Activated CD8-positive, alpha-beta memory T cell treated with anti-CD3 and anti-CD28 coated beads for 36 hours (primary cell): Measurements from ENCODE around the gene PTPRN2. TPM values are rescaled to one million over a fixed set of nuclear protein-coding genes. Genes with fewer than 3 reads are reported as not detected.
"Not testable (repeated sequence)": the region's sequence is repeated elsewhere in the genome, so short reads cannot be mapped to it uniquely, and the experiment has no call there.

Experiments
- CTCF ChIA-PET: fragments of 350-600 bp; sonication (Branson Sonifier 250); formaldehyde crosslinking; loops from one replicate; lab custom pipeline; 2021; ENCODE audit warnings: antibody characterized with exemption; lab: Charles Lee
- POLR2A ChIA-PET: fragments of 350-600 bp; sonication (Branson Sonifier 250); formaldehyde crosslinking; loops from one replicate; lab custom pipeline; 2021; ENCODE audit warnings: antibody characterized with exemption; lab: Charles Lee
- total RNA-seq, 2 experiments: library from RNA; stranded (reverse); gene quantifications; one replicate each; pipeline ENCODE4 v1.2.3, GENCODE V29; 2021

PTPRN2 gene
- total RNA-seq, 2 experiments from 2014 or later = 0.36 to 0.44 TPM

DNA sequence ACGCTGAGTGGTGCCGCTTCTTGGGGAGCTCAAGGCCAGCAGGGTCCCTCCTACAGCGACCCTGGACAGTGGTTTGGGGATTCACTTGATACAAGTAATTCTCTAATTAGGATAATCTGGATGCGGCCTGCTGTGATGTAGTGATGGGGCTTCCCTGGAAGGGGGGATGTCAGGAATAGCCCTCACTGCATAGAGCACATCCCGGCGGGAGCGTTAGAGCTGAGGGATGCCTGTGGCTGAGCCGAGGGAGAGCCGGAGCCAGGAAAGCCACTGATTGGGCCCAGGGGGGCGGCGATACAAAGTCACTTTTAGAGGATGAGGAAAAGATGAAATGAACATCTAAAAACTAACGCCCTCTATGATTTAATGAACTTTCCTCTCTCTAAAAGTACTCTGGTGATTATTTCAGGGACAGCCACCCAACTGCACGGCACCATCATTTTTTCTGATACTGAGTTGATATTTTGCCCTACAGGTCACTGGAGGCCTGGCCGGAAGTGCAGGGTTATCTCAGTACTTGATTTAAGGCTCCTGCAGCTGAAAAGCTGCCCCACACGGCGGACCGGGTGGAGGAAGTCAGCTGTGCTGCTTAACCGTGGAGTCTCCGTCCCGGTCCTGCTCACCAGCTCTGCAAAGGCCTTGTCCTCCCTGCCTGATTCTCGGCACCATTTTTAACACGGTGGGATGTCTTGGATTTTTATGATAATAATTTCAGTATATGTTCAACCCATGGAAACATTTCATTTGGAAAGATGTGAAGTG is 732.0 kb downstream of the PTPRN2 start:
- ChIA-PET POLR2A (no interaction called here), CTCF (interaction anchor here (1.0 kb wide), 1 partner anchor 20 kb away, joined by 4 read pairs; no protein-coding TSS in a partner anchor)

DNA sequence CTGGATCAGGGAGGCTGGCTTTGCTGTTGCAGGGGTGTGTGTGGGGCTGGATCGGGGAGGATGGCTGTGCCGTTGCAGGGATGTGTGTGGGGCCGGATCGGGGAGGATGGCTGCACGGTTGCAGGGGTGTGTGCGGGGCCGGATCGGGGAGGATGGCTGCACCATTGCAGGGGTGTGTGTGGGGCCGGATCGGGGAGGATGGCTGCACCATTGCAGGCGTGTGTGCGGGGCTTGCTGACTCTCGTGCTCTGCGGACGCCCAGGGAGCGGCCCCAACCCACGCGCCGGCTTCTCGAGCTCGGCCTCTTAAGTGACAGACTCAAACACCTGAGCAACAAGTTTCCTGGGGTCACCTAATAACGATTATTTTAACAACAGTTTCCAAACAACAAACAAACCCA is 732.6 kb downstream of the PTPRN2 start:
- POLR2A ChIA-PET = no interaction called here
- CTCF ChIA-PET = no interaction called here

DNA sequence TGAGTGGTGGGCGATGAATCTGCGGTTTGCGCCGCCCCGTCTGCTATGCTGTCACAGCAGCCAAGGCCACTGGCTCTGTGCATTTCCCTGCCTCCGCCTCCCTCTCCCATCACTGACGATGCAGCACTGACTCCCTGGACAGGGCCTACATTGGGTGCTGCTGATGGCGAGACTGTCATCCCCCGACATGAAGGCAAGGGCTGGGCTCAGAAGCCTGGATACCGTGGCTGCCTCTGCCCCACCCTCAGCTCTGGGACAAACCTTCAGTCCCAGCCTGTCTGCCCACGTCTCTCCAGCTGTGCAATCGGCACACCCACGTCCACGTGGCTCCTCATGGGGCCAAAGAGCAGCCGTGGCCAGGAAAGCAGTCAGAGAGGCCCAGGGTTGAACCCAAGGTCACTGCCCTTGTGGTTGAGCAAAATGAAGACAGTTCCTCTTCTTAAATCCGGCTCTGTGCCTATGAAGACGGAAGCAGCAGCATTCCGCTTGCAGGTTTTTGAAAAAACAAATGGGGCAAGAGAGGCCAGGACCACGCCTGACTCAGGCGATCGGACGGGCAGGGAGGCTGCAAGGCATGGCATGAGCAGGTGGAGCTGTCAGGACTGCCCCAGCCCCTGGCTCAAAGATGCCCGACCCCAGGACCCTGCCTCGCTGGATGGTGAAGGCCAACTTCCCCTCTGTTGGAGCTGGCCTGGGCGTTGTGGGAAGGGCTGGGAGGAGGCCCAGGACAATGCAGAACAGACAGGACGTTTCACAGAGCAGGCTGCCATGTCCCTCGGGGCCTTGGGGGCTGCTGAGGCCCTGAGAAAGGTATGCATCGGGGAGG is 733.3 kb downstream of the PTPRN2 start:
- CTCF ChIA-PET = no interaction called here
- POLR2A ChIA-PET = no interaction called here

DNA sequence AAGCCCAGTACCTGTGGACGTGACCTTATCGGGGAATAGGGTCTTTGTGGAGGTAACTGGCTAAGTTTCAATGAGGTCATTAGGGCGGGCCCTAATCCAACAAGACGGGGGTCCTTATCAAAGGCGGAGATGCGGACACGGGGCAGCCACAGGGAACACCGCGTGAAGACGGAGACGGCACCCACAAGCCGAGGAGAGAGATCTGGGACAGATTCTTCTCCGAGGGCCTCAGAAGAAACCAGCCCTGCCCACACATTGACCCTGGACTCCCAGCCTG is 733.9 kb downstream of the PTPRN2 start:
- ChIA-PET POLR2A (no interaction called here), CTCF (no interaction called here)

DNA sequence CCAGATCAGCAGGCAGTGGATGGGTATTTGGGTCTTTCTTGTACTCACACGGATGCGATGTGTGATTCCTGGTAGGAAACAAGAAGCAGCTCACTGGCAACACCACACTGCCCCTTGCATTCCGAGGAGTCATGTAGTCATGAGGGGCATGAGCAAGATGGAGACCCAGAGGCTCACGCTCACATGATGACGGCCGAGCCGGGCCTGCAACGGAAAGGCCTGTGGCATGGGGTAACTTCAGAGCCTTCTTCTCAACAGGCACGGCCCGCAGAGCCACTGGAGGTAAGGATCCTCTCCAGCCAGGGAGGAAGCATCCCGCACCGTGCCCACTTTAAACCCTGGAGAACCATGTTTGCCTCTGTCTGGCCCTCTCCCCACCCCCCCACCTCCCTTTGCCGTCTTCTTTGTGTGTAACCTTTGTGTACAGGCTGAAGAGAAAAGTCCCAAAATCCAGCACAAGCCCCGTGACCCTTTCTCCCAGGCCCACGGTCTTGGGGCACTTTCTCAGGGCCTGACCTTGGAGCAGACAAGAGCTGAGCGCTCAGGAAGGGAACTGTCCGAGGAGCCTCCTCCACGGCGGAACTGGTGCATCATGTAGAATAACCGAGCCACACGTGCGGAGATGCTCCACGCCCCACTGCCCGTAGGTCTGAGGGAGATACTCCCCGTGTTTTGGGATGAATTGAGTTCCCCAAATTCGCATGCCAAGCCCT is 734.4 kb downstream of the PTPRN2 start:
- ChIA-PET POLR2A (no interaction called here), CTCF (no interaction called here)

DNA sequence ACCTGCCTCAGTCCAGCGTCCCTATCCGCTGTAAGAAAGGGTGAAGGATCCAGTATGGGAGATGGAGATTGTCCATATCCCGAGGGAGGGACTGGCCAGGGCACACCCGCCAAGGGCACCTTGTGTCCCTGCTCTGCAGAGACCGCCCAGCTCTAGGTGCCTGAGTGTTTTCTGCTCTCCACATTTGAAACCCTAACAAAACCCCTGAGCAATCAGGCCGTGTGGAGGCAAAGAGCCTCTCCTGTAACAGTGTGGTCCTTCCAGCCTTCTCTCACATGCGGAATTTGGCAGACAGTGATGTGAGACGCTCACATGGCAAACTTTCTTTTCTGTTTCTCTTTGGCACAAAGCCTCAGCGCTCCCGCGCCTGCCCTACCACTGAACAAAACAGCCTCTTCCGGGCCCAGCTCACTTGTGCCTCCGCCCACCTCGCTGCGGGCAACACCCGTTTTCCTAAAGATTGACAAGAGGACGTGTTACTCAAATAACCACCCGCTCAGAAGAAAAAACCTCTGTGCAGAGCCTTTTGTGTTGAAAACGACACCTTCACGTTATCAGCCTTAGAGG is 736.0 kb downstream of the PTPRN2 start:
- ChIA-PET CTCF (no interaction called here), POLR2A (no interaction called here)

DNA sequence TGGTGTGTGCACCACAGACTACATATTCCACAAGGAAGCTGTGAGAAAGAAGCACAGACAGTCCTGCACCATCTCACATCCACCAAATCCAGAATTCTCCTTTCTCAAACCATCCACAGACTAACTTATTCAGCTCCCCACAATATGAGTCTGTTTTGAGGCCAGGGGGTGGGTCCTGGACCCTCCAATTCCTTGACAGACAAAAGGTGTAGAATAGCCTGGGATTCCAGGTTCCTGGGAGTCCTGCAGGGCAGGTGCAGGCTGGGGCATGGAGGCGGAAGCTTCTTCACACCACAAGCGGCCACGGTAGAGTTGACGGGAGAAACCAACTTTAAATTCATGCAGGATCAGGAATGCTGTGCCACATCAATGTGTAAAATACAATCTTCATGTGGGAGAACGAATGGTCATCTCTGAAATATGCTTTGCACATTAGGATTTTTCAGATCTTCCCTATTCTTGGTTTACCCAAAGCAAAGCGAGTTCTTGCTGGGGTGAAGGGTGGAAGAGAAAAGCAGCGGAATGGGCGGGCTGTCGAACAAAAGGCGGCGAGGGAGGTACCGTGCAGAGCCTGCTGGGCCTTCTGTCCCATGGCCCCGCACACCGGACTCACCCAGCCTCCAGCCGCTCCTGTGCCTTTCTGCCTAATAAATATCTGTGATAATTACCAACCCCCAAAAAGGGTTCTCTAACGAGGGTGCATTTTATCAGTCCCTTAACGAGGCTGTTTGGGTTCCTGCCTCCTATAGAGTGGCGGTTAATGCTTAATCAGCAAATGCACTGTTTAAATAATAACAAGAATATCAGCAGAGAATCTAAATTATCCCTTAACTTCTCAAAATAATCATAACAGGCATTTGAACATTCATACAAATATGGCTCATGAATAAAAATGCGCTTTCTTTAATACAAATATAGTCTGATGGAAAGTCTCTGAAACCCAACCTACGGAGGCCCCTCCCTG is 736.9 kb downstream of the PTPRN2 start:
- CTCF ChIA-PET = no interaction called here

DNA sequence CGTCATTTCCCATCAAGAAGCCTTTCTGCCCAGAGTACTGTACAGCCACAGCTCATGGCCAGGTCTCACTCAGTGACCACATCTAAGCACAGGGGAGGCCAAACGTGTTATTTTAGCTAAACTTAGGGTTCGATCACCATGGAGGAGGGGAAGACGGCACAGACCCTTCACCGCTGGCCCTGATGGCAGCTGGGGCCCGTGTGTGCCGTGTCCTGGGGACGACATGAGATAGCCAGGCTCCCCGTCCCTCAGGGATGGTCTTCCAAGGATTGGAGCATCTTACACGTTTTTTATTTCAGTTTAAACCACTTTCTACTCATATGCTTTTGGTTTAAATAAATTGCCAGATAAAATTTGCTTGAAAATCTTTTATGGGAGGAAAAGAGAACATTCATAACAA is 737.9 kb downstream of the PTPRN2 start:
- ChIA-PET CTCF (interaction anchor here (0.6 kb wide), 1 partner anchor 96 kb away, joined by 6 read pairs; no protein-coding TSS in a partner anchor), POLR2A (no interaction called here)

More for the DNA sequence above, 736.9 kb downstream of the PTPRN2 start:
- POLR2A ChIA-PET = no interaction called here

DNA sequence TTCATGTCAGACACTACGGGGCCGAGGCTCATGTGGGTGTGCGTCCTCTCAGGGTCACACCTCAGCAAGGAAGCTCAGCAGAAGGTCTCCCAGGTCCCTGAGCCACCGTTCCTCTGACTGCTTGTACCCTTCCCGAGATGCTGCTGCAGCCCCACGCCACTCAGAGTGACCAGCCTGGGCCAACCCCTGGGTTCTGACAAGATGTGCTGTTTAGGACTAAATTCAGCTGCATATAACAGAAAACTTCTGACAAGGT is 738.4 kb downstream of the PTPRN2 start:
- POLR2A ChIA-PET = no interaction called here
- CTCF ChIA-PET = interaction anchor here (0.6 kb wide), 1 partner anchor 95 kb away, joined by 6 read pairs; no protein-coding TSS in a partner anchor

DNA sequence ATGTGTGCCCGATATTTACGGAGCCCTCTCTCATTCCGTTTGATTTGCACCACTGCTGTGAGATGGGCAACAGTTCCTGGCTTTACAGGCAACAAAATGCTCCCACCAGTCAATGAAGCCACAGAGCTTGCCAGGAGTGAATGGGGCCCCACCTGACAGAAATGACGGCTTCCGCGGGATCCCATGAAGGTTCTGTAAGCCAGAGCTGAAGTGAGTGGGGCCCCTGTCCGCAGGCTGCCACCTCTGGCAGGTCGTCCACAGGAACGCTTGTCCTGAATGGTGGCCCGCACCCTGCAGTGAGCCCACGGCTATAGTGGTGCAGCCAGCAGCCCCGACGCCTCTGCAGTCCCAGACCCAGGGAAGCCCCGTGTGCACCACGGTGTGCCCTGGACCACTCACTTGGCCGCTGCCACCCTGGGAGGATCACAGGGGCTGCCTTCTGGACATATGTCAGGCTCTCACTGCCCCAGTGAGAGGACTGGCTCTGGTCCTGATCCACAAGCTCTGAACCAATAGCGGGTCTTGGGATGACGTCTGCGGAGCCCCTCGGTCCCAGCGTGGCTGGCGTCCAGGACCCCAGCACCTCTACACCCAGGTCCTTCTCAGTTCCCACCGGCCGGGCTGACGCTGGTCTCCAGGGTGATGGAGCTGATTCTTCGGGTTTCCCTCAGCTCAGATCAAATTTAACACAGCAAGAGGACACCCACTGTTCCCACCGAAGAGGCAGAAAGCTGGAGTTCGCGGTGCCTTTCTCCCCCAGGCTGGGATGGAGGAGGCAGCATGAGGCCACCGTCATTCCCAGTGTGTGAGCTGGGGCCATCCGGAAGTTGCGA is 738.9 kb downstream of the PTPRN2 start:
- CTCF ChIA-PET = no interaction called here
- POLR2A ChIA-PET = no interaction called here

DNA sequence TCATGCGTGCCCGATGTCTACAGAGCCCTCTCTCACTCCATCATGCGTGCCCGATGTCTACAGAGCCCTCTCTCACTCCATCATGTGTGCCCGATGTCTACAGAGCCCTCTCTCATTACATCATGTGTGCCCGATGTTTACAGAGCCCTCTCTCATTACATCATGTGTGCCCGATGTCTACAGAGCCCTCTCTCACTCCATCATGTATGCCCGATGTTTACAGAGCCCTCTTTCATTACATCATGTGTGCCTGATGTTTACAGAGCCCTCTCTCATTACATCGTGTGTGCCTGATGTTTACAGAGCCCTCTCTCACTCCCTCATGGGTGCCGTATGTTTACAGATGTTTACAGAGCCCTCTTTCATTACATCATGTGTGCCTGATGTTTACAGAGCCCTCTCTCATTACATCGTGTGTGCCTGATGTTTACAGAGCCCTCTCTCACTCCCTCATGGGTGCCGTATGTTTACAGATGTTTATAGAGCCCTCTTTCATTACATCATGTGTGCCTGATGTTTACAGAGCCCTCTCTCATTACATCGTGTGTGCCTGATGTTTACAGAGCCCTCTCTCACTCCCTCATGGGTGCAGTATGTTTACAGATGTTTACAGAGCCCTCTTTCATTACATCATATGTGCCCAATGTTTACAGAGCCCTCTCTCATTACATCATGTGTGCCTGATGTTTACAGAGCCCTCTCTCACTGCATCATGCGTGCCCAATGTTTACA is 739.7 kb downstream of the PTPRN2 start:
- POLR2A ChIA-PET, CTCF ChIA-PET: not testable (repeated sequence)

DNA sequence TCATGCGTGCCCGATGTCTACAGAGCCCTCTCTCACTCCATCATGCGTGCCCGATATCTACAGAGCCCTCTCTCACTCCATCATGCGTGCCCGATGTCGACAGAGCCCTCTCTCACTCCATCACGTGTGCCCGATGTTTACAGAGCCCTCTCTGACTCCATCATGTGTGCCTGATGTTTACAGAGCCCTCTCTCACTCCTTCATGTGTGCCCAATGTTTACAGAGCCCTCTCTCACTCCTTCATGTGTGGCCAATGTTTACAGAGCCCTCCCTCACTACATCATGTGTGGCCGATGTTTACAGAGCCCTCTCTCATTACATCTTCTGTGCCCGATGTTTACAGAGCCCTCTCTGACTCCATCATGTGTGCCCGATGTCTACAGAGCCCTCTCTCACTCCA is 740.9 kb downstream of the PTPRN2 start:
- POLR2A ChIA-PET, CTCF ChIA-PET: not testable (repeated sequence)

DNA sequence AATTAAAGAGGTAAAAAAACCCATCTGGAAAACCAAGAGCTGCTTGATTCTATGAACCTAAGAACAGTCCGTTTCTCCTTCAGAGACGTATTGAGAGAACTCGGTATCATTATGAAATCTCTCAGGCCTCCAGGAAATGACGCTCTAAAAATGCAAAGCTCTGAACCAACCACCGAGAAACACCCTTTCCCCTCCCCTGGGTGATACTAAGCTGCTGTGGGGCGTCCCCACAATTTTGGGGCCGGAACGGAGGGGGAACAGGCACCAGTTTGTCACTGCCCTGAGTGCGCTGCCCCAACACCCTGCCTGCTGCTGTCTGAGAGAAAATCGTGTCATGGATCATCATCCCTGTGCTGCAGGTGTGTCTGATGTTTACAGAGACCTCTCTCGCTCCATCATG is 741.4 kb downstream of the PTPRN2 start:
- POLR2A ChIA-PET = no interaction called here
- CTCF ChIA-PET = no interaction called here

DNA sequence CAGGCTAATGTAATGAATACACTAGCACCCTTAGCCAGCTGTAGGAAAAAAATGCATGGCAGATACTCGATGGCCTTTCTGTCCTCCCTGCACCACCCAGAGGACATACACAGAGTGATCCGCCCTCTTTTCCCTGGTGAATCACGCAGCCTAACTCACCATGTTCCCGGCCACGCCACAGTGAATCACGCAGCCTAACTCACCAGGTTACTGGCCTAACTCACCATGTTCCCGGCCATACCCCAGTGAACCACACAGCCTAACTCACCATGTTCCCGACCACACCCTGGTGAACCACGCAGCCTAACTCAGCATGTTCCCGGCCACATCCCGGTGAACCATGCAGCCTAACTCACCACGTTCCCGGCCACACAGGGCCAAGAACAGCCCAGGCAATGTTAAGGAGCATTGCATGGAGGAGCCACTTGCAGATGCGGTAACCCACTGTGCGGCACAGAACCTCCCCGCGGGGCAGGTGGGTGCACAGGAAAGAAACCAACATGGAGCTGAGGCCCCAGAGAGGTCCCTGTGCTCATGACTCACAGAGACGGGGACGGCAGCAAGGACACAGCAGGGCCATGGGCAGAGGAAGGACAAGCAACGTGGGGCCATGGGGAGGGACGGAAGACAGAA is 742.3 kb downstream of the PTPRN2 start:
- CTCF ChIA-PET = no interaction called here
- POLR2A ChIA-PET = no interaction called here

DNA sequence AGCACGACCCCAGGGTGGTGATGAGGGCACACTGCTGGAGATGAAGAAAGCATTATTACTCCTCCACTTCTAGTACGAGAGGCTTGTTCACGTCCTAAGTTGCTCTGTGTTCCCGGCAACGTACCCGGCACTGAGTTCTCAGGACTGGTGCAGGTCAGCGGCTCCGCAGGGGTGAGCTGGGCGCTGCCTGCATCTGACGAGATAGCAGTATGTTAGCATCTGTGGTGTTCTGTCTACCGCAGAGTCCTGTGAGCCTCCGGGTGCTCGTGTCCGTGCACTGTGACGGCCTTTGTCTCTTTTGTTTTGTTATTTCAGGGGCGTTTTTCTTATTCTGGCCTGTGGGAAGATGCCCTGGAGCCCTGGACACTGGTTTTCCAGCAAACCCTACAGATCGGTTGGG is 743.0 kb downstream of the PTPRN2 start:
- ChIA-PET CTCF (no interaction called here), POLR2A (no interaction called here)

DNA sequence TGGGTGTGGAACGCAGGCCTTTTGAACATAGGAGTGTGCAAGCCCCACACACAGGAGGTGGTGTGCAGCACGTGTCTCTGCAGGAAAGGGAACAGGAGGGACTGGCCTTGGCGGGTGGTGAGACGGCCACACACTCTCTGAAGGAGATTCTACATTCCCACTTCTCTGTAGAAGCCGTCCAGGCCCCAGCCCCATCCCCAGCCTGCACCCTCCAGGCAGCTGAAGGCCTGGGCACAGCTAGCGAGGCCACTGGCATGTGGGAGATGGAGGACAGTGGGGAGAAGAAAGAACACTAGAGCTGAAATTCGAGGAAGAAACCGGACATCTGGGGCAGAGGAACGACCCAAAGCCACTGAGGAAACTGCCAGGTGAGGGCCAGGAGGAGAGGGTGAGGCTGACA is 743.5 kb downstream of the PTPRN2 start:
- CTCF ChIA-PET = no interaction called here

More for the DNA sequence above, 743.5 kb downstream of the PTPRN2 start:
- POLR2A ChIA-PET = no interaction called here
